Astrocyte of the hippocampus (primary cell): ENCODE data around the gene UROC1.
"Not testable (repeated sequence)": the region's sequence is repeated elsewhere in the genome, so short reads cannot be mapped to it uniquely, and the experiment has no call there.

ENCODE experiments used
- DNase-seq: peaks from one replicate; pipeline ENCODE4 v3.0.0; 2011; ENCODE audit warnings: low read depth, low spot score

Gene UROC1

DNA sequence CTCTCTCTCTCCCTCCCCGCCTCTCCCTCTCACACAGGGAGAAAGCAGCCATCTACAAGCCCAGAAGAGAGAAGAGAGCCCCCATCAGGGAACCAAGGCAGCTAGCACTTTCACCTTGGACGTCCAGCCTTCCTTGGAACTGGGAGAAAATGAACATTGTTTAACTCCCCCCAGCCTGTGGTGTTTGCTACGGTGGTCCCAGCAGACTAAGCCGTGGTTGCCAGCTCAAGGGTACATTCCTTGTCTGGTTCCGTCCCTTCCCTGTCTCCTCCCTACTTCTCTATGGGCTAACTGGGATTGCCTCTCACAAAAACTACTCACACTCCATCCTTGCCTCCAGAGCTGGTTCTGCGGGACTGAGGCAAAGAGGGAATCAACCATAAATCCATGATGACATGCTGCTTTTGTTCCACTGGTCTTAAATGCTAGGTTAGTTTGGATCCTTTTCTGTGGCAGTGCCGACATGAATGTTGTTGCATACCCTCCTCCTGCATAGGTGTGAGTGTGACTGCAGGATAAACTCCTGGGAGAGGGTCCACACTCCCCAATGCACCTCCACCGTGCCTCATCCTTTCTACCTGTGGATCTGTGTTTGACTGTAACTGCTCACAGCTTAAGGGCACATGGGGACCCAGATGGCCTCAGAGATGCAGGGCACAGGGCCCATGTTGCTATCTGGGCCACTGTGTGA, 29.1 kb upstream of the UROC1 start:
- DNase-seq, result no peak

DNA sequence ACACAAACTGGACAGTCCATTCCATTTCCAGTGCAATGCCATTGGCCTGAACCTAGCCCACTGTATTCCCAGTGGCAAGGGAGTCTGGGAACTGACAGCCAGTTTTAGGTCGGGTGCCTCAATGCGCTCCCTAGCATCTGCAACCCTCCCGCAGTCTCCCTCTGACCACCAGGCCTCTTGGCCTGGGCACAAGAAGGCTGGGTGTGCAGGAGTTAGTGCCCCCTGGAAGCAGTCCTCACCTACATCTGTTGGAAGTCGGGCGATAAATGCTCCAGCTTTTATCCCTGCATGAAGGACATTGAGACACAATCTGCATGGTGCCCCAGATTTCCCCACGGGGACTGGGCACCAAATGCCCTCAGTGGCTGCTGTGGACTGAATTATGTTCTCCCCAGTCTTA, 28.4 kb upstream of the UROC1 start:
- DNase-seq, result no peak

DNA sequence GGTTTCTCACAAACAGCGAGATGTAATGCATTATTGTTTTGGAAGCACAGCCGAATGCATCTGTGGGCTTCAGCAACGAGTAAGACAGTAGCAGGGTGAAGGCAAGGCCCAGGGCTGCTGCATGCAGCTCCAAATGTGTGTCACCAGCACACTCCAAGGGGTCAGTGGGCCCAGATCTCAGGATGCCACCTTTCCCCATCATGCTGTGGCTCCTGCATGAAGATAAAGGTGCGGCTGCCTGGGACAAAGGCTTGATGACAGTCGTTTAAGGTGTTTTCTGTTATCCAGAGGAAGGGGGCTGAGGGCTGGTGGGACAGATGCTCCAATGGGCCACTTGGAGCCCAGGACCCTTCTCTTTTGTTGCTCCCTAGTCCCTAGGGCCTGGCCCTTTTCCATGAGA, 28.0 kb upstream of the UROC1 start:
- no peak for DNase-seq

DNA sequence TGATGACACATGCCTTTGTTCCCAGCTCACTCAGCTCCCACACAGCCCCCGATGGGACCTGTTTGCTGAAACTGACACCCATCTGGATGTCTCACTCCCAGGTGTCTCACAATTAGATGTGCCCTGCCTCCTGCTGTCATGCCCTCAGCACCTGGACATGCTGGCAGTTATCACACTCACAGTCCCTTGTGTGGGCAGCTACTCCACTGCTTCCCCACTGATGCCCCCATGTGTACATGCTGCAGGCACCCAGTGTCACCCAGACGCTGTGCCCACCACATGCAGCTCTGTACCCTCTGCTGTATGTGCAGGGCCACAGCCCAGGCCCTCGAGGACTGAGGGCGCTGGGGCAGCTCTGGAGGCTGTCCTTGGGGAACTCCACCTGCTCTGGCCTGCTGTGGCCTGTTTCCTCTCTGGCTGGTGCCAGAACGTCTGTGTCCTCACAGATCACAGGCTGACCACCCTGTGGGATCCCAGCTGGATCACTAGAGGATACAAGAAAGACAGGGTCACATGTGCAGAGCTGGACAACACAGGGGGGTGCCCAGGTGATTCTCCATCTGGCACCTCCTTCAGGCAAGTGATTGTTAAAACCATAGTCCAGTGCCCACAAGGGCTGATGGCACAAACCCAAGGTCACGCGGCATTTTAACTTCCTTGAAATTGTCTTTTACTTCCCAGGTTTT, 27.2 kb upstream of the UROC1 start:
- no peak for DNase-seq

DNA sequence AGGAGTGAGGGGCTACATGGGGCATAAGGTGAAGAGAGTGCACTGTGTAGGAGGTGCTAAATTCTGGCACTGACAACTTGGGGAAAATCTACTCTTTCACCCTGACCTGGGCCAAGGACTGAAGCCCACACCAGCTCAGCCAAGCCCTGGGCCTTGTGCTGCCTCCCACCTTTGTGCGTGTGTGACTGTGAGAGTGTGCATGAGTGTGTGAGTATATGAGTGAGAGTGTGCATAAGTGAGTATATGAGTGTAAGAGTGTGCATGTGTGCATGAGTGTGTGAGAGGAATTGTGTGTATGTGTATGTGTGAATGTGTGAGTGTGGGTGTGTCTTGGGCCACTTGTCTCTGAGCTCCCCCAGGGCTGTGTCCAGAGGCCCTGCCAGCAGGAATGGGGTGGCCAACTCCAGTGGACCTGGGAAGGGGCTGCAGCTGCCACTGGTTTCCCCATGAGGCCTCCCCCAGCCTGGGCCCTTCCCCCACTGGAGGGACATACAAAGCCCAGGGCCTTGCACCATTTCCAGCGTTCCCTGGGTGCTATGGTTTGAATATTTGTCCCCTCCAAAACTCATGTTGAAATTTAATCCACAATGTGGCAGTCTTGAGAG, 26.0 kb upstream of the UROC1 start:
- no peak for DNase-seq

DNA sequence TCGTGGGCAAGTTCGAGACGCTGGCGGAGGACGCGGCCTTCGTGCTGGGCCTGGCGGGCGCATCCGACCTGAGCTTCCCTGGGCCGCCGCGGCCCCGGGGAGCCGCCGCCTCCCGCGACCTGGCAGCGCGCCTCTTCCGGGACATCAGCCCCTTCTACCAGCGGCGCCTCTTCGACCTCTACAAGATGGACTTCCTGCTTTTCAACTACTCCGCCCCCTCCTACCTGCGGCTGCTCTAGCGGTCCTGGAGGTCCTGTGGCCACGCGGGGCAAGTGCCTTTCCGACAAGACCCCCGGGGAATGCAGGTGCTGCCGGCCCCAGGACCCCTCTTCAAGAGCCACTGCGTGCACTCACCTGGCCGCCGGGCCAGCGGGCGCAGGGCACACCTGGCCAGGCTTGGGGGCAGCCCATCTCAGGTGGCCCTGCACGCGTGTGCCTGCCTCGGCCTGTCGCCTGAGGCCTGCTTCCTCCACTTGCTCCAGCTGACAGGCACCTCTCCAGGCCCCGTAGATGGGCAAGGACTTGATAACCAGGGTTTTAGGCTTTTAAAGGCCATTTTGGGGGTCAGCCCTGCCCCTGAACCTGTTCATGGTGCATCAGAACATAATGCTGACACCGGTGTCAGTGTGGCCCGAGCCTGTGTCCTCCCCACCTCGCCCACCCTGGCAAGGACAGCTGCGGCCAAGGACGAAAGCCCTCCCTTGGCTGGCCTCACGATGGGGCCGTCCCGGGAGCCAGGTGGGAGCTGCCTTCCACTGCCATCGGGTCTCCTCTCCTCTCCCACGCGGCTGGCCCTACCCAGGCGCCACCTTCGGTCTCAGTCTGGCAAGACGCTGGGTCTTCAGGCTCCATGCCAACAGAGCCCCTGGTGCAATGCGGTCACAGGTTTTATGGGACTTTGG, 25.0 kb upstream of the UROC1 start:
- no peak for DNase-seq

DNA sequence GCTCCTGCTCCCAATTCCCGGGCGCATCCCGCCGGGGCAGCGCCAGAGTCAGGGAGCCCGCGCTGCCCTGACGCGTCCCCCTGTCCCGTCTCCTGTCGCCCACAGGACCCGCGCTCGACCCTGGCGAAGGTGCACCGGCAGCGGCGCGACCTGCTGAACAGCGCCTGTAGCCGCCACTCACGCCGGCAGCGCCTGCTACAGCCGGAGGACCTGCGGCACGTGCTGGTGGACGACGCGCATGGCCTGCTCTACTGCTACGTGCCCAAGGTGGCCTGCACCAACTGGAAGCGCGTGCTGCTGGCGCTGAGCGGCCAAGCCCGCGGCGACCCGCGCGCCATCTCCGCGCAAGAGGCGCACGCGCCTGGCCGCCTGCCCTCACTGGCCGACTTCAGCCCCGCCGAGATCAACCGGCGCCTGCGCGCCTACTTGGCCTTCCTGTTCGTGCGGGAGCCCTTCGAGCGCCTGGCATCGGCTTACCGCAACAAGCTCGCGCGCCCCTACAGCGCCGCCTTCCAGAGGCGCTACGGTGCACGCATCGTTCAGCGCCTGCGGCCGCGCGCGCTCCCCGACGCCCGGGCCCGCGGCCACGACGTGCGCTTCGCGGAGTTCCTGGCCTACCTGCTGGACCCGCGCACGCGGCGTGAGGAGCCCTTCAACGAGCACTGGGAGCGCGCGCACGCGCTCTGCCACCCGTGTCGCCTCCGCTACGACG, 24.2 kb upstream of the UROC1 start:
- no peak for DNase-seq

DNA sequence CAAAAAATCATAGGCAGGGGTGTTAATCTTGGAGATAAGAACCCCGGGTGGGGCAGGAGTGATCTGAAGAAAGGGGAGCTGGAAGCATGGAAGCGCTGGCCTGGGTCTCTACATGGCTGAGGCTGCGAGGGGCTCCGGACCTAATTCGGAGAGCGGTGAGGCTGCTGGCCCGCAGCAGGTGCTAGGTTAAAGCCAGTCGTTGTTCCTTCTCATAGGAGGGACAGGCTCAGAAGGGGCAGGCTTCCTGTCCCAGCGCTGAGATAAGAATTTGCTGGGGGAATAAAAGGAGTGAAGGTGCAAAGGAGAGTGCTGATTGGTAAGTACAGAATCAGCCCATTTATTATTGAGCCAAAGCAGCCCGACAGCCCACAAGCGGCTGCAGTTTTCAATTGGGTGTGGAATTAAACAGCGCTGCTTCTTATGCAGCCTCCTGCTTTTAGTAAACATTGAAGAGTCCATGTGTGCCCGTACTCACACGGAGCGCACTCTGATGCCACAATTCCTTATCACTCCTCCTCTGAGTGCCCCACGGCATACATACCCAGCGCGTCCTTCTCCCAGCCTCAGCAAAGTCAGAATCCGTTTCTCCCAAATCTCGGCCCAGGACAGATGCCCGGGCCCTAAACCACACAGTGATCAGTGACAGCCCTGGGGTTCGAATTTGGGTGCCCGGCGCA, 23.5 kb upstream of the UROC1 start:
- no peak for DNase-seq

DNA sequence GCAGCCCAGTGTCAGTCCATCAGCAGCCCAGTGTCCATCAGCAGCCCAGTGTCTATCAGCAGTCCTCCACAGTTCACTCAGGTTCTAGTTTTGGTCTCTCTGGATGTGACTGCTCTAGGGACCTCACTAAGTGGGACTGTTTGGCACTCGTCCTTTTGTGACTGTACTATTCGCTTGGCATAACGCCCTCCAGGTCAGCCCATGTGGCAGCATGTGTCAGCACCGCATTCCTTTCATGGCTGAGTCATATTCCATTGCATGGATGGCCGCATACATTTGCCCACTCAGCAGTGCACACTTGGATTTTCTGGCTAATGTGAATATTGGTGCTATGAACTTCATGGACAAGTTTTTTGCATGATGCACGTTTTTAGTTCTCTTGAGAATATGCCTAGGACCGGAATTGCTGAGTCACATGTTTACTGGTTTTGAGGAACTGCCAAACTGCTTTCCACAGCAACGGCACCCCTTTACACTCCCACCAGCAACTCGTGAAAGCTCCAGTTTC, 22.8 kb upstream of the UROC1 start:
- peak; percentile 86 for DNase-seq

DNA sequence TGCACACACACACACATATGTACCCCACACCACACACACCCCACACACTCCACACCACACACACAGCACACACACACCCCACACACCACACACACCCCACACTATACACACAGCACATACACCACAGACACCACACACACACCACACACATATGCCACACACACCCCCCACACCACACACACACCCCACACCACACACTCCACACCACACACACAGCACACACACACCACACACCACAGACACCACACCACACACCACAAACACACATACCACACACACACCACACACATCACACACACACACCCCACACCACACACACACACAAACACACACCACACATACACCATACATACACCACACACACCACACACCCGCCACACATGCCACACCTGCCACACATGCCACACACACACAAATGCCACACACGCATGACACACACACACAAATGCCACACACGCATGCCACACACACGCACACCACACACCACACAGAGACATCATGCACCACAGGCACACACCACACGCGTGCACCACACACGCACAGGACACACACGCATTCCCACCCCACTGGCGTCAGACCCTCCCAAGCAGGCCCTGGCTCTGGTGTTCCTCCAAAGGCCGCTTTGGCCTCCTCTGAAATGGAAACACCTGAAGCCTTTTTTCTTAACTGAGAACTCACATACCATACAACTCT, 22.1 kb upstream of the UROC1 start:
- no peak for DNase-seq

DNA sequence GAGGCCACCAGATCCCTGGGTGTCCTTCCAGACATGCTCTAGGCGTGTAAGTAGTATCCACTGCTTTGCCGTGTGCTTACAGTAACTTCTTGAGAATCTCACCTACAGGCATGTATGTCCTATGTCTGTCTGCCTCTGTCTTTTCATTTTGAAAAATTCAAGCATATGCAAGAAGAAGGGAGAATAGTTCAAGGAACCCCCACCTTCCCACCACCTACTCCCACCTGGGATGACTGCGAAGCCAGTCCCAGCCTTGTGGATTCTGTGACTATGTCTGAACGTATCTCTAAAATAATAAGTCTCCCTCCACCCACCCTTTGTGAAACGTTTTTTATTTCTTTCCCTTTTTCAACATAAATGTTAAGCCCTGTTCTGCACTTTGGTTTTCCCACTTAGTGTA, 21.4 kb upstream of the UROC1 start:
- no peak for DNase-seq

DNA sequence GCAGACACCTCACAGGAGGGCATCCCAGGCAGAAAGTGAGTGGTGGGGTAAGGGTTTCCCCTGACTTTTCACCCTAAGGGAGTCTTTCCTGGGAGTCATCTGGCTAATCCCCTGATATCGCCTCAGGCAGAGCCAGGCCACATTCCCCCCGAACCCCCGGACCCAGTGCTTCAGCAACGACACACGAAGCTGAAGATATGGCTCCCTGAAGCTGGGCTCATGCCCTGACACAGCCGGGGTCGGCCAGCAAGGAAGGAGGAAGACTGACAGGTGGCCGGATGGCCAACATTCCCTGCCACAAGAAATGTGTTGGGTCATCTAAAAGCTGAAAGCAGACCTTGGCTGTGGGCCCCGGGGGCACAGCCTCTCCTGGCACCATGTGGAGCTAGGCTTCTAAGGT, 20.7 kb upstream of the UROC1 start:
- DNase-seq, result no peak

DNA sequence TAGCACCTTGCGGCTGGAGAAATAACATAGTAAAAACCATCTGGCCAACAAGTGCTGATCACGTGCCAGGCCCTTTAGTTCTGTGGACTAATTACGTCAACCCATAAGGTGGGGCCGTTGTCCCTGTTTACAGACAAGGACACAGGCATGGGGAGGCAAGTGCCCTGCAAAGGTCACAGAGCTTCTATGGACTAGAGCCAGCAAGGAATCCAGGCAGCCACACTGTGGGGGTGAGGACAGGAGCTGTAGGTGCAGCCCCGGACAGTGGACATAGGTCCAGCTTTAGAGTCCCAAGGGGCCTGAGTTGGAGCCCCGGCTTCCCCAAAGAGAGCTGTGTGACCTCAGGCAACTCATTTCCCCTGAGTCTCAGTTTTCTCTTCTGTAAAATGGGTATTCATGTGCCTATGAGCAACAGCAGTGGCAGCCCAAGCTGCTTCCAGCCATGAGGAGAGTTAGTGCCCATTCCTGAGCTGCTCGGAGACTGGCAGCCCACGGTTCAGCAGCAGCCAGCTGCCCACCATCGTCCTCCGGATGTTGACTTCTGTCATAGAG, 20.2 kb upstream of the UROC1 start:
- DNase-seq, result no peak

DNA sequence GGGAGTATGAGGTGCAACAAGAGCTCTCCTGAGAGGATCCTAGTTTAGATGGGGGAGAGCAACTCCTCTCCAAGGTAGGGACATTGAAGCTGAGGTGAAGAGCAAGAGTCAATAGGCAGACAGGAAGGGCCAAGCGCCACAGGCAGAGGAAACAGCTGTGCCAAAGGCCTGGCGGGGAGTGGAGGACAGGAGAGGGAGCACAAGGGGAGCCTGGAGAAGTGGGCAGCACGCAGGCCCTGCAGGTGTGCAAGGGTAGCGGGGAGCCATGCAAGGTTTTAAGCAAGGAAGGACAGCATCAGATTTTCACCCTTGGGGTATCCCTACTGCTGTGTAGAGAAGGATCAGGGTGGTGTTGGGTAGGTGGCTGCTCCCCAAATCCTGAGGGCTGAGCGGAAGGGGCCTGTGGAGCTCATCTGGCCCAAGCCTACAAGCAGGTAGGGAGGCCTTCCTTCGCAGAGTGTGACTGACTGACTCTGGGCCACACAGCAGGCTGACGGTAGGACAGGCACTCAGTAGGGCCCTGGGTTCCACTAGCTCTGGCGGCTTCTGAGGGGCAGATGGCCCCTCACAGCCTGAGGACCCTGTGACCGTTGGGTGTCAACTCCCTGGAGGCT, 19.6 kb upstream of the UROC1 start:
- no peak for DNase-seq

DNA sequence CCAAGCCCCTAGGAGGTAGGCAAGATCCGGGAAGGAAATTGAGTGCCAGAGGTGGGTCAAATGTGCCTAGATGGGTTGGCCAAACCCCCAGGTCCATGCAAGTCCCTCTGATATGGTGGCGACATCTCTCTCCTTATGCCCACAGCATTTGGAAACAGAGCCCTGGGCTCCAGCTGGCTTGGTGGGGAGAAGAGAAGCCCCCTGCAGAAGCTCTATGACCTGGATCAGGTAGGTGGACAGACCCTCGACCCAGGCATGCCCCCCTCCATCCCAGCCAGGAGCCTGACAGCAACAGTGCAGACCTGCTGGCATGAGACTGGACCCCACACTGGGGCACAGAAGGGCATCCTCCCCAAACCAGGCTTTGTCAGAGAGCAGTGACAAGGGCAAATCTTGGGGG, 18.6 kb upstream of the UROC1 start:
- no peak for DNase-seq

DNA sequence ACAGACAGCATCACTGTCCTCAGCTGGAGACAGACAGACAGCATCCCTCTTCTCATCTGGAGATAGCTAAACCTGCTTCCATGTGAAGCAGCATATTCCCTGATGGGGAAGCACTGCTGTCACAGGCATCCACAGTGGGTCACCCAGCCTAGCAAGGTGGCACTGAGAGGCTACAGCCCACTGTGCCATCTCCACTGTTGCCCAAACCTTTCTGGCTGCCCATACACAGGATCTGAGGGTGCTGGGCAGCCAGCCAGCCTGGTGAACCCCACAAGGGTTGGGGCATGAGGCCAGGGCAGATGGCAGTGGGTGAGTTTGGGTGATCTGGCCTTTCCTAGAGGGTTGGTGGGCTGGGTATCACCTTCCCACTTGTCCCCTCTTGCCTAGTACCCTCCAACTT, 18.1 kb upstream of the UROC1 start:
- no peak for DNase-seq

DNA sequence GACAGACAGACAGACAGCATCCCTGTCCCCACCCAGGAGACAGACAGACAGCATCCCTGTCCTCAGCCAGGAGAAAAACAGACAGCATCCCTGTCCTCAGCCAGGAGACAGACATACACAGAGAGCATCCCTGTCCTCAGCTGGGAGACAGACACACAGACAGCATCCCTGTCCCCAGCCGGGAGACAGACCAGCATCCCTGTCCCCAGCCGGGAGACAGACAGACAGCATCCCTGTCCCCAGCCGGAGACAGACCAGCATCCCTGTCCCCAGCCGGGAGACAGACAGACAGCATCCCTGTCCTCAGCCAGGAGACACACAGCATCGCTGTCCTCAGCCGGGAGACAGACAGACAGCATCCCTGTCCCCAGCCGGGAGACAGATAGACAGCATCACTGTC, 17.1 kb upstream of the UROC1 start:
- DNase-seq, result not testable (repeated sequence)

DNA sequence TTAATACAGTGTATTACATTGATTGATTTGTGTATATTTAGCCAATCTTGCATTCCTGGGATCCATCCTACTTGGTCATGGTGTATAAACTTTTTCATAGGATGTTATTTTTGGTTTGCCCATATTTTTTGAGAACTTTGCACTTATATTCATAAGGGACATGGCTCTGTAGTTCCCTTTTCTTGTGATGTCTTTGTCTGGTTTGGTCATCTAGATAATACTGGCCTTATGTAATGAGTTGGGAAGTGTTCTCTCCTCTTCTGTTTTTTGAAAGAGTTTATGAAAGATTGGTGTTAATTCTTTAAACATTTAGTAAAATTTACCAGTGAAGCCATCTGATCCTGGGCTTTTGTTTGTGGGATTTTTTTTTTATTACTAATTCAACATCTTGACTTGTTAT, 15.9 kb upstream of the UROC1 start:
- DNase-seq, result no peak

DNA sequence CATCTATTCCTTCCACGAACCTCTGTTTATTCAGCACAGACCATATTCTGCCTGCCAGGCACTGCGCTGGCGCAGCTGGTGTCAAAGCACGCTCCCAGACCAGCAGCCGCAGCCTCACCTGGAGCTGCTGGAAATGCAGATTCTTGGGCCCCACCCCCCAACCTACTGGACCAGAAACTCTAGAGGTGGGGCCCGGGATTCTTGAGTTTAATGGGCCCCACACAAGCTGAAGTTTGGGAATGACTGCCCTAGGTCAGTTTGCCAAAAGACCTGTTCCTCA, 13.4 kb upstream of the UROC1 start:
- no peak for DNase-seq
